Testis (tissue), 5 donors: ENCODE results near the gene FAM181A. TPM values are rescaled to one million over a fixed set of nuclear protein-coding genes. Genes with fewer than 3 reads are reported as not detected.

Source experiments
- DNase-seq: peaks from one replicate; pipeline ENCODE4 v3.0.0-alpha.2; 2019
- H3K27ac ChIP-seq, 2 donors: fragments of 200-600 bp; sonication (generic); one replicate each; pipeline ENCODE4 v1.5.1; 2019
- H3K27me3 ChIP-seq: fragments of 200-600 bp; sonication (generic); one replicate; pipeline ENCODE4 v1.5.1; 2019
- H3K36me3 ChIP-seq: fragments of 200-600 bp; sonication (generic); one replicate; pipeline ENCODE4 v1.5.1; 2017; ENCODE audit warnings: low read depth; ENCODE audit errors: missing control alignments
- H3K4me1 ChIP-seq: fragments of 200-600 bp; sonication (generic); one replicate; pipeline ENCODE4 v1.5.1; 2019
- H3K4me3 ChIP-seq, 2 donors: fragments of 200-600 bp; sonication (generic); one replicate each; pipeline ENCODE4 v1.5.1; 2017 to 2019
- H3K9me3 ChIP-seq: fragments of 200-600 bp; sonication (generic); one replicate; pipeline ENCODE4 v1.5.1; 2017
- POLR2A ChIP-seq: fragments of 450-650 bp; IDR thresholded peaks from one replicate; pipeline ENCODE4 v1.6.1; 2017; ENCODE audit warnings: antibody characterized with exemption, mild to moderate bottlenecking, moderate library complexity
- WGBS, 2 donors: methylation state at CpG; one replicate each; pipeline ENCODE4 v1.1.5; 2018; 5-methylcytosine and 5-hydroxymethylcytosine counted together
- intact Hi-C: fragments of 100-400 bp; cut with DNase I; formaldehyde crosslinking; loops from one replicate; pipeline ENCODE4 v1.15.1; 2023; ENCODE audit warnings: low total_unique reads
- long read RNA-seq, 2 donors: transcript quantifications; one replicate each; lab custom pipeline, GENCODE V29; 2026
- polyA plus RNA-seq: library from polyadenylated mRNA; stranded (reverse); fragments of 350-450 nt; fragmentation: Illumina TruSeq; extraction: RNeasy Lipid Tissue Mini Kit (QIAGEN cat#74804); gene quantifications from one replicate; pipeline ENCODE4 v1.2.3, GENCODE V29; 2014; ENCODE audit warnings: low read depth, low replicate concordance; ENCODE audit not compliant: insufficient read depth
- total RNA-seq, 2 donors: library from RNA; depleted of rRNA; stranded (reverse); fragments of >200 nt; gene quantifications; one replicate each; pipeline ENCODE4 v1.2.3, GENCODE V29; 2016
- TF ChIP-seq, protein P1 (sequence below), 3 experiments: fragments of 450-650 bp in 2 of 3; fragments of 200-600 bp in 1 of 3; sonication (generic) in 1 of 3; IDR thresholded peaks; one replicate each; pipeline ENCODE4 v1.5.1; 2016 to 2019; ENCODE audit warnings: antibody characterized with exemption in 3 of 3, mild to moderate bottlenecking in 2 of 3, moderate library complexity in 1 of 3

Gene FAM181A
- total RNA-seq: 10 to 100 TPM; 12.7 to 18.0 TPM
- 48.5 TPM for polyA plus RNA-seq
- long read RNA-seq, donor 1: 0 reads
- long read RNA-seq, donor 2: 0 reads

DNA sequence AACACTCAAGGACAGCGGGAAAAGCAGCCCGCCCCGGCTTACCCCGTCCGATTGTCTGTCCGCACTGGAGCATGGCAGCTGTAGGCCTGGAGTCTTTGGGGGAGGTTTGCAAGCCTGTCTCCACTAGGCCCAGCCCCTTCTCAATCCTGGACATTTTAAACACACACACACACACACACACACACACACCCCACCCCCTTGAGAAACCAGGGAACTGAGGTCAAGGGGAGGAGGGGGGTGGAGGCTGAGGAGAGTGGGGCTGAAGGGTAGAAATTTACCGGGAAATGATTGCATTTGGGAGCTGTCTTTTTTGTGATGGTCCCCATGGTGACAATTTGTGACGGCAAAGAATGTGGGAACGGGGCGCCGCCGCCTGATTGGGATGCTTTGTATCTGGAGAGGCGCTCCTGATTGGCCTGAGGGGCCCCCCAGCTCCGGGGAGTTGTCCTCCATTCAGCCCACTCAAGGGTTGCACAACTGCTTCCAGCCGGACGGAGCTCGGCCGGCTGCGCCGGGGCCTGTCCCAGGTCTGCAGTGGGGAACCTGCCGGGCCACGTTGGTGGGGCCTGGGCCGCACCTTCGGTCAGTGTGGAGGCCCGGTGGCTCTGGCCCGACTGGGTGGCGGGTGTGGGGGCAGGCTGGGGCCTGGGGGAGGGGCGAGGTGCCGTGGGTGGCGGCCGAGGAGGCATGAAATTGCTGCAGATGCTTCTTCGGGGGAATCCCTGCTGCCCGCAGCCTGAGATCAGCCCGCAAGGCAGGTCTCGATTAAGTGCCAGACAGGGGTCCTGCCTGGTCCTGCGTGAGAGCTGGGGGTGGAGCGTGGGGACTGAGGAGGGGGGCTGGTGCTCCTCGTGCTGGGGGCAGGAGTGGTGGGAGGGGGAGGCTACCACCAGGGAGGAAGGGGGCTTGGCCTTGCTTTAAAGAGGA lies at the start of gene FAM181A:
FAM181A (plus strand) TSS at position 472 of the 927 bp plus-strand sequence. CDS start 942 bp downstream, outside the sequence.
- DNase-seq: no peak
- H3K9me3 ChIP-seq: no peaks in the 10 kb centered on the region

DNA sequence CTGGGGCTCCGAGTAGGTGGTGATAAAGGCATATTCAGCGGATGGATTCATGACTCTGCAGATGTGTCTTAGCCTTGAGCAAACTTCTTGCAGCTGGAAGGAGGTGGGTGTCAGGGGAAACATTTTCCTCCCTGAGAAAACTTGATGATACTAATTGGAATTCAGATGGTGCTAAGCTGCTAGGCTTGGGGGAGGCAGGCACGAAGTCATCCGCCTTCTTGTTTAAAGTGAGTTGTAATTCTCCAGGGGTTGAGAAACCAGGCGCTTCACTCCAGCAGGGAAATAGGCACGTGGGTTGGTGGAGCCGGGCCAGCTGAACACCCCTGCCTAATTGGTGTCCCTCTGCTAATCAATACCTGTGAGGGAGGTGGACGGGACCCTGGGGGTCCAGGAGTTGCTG lies 48.9 kb upstream of the FAM181A start:
- no peak for TF ChIP-seq POLR2A
- TF ChIP-seq, protein P1, sequence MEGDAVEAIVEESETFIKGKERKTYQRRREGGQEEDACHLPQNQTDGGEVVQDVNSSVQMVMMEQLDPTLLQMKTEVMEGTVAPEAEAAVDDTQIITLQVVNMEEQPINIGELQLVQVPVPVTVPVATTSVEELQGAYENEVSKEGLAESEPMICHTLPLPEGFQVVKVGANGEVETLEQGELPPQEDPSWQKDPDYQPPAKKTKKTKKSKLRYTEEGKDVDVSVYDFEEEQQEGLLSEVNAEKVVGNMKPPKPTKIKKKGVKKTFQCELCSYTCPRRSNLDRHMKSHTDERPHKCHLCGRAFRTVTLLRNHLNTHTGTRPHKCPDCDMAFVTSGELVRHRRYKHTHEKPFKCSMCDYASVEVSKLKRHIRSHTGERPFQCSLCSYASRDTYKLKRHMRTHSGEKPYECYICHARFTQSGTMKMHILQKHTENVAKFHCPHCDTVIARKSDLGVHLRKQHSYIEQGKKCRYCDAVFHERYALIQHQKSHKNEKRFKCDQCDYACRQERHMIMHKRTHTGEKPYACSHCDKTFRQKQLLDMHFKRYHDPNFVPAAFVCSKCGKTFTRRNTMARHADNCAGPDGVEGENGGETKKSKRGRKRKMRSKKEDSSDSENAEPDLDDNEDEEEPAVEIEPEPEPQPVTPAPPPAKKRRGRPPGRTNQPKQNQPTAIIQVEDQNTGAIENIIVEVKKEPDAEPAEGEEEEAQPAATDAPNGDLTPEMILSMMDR (IDR thresholded peaks at IDR 0.05): no peak
- intact Hi-C loops: no loop called here
- Histone ChIP-seq H3K36me3 (no peaks in the 10 kb centered on the region), H3K27me3 (no peaks in the 10 kb centered on the region), H3K27ac (no peak overlapping the region), H3K4me3 (no peak overlapping the region), H3K4me1 (no peaks in the 10 kb centered on the region), H3K9me3 (no peaks in the 10 kb centered on the region)
- DNase-seq: no peak
- WGBS, 2 donors: 41 to 59% methylated on average over 5 to 8 of the region's 8 CpGs

More for the DNA sequence above, at the start of gene FAM181A:
- WGBS, 2 donors: 54 to 75% methylated on average over 33 to 37 of the region's 38 CpGs
- Histone ChIP-seq H3K27me3 (no peaks in the 10 kb centered on the region), H3K27ac (no peak within 1 kb of the TSS), H3K4me3 (no peak within 1 kb of the TSS), H3K36me3 (no peaks in the 10 kb centered on the region), H3K4me1 (no peaks in the 10 kb centered on the region)
- TF ChIP-seq, protein P1 (IDR thresholded peaks at IDR 0.05): no peak
- TF ChIP-seq POLR2A: no peak
- intact Hi-C loops: no loop called here

DNA sequence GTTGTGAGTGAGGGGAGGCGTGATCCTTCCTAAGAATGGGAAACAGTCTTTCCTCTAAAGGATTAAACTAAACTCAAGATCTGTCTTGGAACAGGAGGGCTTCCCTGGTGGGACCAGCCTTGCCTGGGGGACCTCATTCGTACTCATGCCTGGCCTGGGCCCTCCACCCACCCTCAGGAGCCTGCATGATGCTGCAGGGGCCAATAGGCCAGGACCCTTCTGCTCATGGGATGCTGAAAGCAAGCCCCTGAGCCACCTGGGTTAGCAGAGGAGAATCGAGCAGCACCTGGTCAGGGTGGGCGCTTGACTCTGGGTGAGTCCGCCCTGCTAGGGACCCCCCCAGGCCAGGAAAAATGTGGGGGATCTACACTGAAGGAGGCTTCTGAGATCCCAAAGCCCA lies 48.3 kb upstream of the FAM181A start:
- 84 to 92% methylated on average over 3 to 5 of the region's 5 CpGs for WGBS, 2 donors
- intact Hi-C loops: no loop called here
- H3K4me3 ChIP-seq: no peak overlapping the region
- H3K36me3 ChIP-seq: no peaks in the 10 kb centered on the region
- no peak for DNase-seq
- H3K4me1 ChIP-seq: no peaks in the 10 kb centered on the region
- H3K9me3 ChIP-seq: no peaks in the 10 kb centered on the region
- H3K27ac ChIP-seq: no peak overlapping the region
- no peaks in the 10 kb centered on the region for H3K27me3 ChIP-seq
- no peak for TF ChIP-seq POLR2A
- TF ChIP-seq, protein P1 (IDR thresholded peaks at IDR 0.05): no peak

DNA sequence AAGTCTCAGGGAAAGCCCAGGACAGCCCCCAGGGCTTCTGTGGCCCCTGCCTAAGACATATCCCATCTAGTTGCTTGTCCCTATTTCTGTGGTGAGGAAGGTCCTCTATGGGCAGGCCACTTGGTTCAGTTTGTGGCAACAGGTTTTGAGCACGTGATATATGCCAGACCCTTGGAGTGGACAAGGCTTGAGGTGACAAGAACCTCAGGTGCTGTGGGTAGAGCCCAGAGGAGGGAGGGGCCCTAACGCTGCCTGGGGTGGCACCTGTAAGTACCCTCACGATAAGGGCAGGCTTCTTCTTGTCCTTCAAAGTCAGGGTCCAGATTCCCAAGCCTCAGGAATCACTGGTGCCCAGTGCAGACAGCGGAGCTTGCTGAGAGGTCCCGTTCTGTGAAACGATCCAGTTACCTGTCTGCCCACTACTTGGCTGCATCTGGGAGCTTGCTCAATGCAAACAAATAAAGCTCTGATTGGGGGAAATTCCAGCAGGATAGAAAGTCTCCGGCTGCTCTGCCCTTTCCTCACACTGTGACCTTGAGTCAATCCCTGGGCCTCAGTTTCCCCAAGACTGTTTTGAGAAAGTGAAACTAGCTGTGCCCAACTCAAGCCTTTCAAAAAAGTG lies 47.7 kb upstream of the FAM181A start:
- no peaks in the 10 kb centered on the region for H3K36me3 ChIP-seq
- H3K4me1 ChIP-seq: no peaks in the 10 kb centered on the region
- WGBS, 2 donors: 58 to 59% methylated on average over 3 to 7 of the region's 7 CpGs
- no peak for DNase-seq
- no peaks in the 10 kb centered on the region for H3K9me3 ChIP-seq
- intact Hi-C loops: no loop called here
- TF ChIP-seq, protein P1 (IDR thresholded peaks at IDR 0.05): no peak
- no peak for TF ChIP-seq POLR2A
- H3K27ac ChIP-seq: no peak overlapping the region
- no peak overlapping the region for H3K4me3 ChIP-seq
- H3K27me3 ChIP-seq: no peaks in the 10 kb centered on the region
